GM21515 (cell line): Measurements from ENCODE around the gene VCPKMT.
A peak's percentile ranks its signal among the peaks of the same experiment; 100 is the strongest.

Experiments
- ATAC-seq: cut with Tn5 transposase; IDR thresholded peaks from one replicate; pipeline ENCODE4 v1.9.1; 2021; ENCODE audit not compliant: unreplicated experiment

The VCPKMT gene

DNA sequence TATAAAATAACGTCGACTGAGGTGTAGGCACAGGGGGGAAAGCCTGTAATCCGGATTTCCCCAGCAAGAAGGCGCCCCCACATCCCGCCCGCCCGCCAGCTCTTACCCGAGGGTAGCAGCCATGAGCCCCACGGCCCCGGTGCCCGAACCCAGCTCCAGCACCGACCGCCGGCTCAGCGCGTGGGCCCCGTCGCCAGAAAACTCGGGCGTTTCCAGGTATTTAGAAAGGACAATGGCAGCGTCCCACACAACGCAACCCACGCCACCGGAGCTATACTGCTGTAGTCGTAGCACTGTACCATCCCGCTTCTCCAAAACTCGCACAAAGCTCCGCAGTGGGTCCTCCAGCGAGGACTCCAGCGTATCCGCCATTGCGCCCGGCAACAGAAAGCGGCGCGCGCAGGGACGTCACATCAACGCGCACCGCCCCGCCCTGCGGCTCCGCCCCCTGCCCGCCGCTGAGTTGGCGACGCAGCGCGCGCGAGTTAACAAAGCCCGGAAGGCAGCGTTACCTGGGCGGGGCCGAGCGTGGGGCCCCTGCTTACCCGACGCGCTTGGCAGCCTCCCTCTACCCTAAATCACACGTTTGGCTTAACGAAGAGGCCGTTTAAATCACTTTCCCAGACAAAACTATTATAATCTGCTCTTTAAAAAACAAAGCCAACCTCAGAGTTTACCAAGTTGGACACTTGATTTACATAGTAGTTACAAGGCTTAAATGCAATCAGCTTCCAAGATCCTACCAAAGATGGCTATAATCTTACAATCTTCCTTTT is at the start of gene VCPKMT:
Gene VCPKMT (minus strand): TSS at position 392 of the 776 bp plus-strand sequence. CDS start 20 bp downstream, at position 372.
- ATAC-seq: peak; percentile 93

DNA sequence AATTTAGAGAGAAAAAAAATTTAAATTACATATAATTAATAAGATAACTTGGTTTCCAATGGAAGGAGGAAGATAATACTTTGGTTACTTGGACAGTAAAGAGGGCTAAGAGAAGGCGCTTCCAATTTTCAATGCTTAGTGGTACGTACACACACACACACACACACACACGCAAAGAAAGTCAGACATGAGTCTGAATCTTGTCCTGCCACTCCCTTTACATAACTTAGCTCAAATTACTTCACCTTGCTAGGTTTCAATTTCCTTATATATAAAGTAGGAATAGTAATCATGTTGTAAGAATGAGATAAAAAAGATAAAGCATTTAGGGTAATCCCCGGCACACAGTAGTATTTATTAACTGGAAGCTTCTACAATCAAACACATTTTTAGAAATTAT is 39.7 kb upstream of the VCPKMT start:
- no peak for ATAC-seq

DNA sequence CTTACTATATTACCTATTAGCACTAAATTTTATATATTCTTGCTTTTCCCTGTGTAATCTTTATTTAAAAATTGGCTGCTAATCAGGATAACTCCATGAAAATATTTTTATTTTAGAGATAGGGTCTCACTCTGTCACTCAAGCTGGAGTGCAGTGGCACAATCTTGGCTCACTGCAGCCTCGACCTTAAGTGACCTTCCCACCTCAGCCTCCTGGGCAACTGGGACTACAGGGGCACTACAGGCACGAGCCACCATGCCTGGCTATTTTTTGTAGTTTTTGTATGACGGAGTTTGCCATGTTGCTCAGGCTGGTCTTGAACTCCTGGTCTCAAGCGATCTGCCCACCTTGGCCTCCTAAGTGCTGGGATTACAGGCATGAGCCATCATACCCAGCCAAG is 32.4 kb upstream of the VCPKMT start:
- no peak for ATAC-seq

GRCh38 chr14:50139192-50139591 is 22.8 kb upstream of the VCPKMT start:
- no peak for ATAC-seq

DNA sequence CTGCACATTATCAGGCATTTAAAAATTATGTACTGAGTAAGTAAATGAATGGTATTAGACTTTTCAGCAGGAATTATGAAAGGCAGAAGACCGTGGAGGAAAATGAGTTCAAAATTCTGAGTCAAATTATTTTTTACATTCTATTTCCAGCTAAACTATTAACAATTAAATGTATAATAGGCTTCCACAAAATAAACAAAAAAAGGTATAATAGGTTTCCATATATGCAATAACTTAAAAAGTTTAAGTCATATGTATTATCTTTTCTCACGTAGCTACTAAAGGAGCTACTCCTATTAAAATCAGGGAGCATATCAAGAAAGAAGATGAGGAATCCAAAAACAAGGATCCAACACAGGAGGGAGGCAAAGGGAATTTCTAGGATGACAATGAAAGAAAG is 11.4 kb upstream of the VCPKMT start:
- no peak for ATAC-seq

GRCh38 chr14:50123062-50123461 is 6.7 kb upstream of the VCPKMT start:
- ATAC-seq: no peak

- ATAC-seq: no peak
Observed at GRCh38 chr14:50122291-50122690, 5.9 kb upstream of the VCPKMT start.

DNA sequence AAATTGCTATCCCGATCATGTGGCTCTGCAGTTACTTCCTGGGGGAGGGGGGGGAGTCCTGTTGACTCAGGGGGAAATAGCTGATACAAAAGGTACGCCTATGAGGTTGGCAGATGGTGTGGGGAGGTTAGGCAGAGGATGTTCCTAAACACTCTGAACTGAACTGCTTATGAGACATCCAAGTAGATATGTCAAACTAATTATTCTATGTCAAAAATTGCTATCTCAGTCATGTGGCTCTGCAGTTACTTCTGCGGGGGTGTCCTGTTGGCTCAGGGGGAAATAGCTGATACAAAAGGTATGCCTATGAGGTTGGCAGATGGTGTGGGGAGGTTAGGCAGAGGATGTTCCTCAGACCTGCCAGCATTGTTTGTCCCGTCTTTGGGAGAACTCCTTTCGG is 5.1 kb upstream of the VCPKMT start:
- ATAC-seq: no peak

- ATAC-seq: no peak
Observed at GRCh38 chr14:50117456-50117855, 1.1 kb upstream of the VCPKMT start.

DNA sequence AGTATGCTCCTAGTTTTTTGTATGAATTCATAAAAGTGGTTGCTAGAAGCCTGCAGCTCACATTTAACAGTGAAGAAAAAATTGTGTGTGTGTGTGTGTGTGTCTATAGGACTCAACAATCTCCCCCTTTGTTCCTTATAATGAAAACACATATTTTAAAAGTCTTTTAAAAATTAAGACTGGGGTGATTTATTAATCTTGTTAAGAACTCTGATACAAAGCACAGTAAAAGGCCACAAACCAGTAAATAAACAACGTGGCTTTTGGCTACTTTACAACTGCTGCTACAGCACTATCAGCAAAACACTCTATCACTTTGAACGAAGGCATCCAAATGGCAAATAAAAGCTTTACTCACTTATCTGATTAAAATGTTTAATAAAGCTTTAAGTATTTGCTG is 594 bp upstream of the VCPKMT start:
- ATAC-seq: no peak

DNA sequence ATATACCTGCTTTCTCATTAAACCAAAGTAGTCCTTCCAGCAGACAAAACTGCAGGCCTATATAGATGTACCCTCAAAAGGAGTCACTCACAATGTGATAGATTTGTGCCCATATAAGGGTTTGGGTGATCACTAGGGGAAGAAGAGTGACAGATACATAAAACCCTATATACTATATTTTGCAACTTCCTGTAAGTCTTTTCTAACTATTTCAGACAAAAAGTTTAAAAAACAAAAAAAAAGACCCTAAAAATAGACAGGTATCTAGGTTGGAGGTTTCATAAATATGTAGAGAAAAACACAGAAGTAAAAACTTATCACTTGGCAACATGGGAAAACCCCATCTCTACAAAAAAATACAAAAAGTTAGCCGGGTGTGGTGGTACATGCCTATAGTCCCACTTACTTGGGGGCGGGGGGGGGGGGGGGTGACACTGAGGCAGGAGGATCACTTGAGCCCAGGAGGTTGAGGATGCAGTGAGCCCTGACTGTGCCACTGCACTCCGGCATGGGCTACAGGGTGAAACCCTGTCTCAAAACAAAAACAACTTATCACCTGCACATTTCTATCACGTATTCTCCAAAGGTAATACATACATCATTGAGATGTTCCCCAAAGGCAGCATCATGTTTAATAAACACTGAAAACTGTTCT is 2.9 kb downstream of the VCPKMT start:
- no peak for ATAC-seq

- ATAC-seq: no peak
Observed at GRCh38 chr14:50110323-50111037, 5.9 kb downstream of the VCPKMT start.

DNA sequence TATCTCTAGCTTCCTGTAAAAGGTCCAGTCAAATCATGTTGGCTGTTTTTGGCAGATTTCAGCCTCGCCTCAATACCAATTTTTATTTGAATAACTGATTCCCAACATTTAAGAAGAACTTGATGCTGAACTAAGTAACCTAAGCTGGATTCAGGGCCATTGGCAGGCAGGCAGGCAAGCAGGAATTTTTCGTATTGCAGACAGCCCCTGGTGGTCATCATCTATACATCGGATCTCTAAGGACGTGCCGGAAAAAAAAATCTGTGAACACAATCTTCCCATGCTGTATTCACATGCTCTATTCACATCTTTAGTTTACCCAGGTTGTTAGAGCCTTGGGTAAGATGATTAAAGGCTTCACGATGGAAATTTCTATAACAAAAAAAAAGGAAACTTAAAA is 7.0 kb downstream of the VCPKMT start:
- no peak for ATAC-seq

- ATAC-seq: no peak
Observed at GRCh38 chr14:50107850-50108249, 8.5 kb downstream of the VCPKMT start.

GRCh38 chr14:50106178-50106577 is 10.2 kb downstream of the VCPKMT start:
- no peak for ATAC-seq

- ATAC-seq: no peak
Observed at GRCh38 chr14:50103558-50103957, 12.8 kb downstream of the VCPKMT start.

DNA sequence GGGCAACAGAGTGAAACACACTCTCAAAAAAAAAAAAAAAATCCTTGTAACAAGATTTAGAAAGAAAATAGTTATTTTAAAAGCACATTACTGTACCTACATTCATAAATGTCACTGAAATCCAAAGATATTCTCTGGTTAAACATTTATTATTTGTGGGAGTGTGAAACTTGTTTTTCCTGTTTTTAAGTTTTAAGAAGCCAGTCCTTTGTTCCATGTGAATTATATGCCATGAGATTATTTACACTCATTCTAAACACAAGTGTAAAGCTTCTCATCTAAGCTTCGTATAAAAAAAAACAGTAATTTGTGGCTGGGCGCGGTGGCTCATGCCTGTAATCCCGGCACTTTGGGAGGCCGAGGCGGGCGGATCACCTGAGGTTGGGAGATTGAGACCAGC is 15.0 kb downstream of the VCPKMT start:
- ATAC-seq: no peak

DNA sequence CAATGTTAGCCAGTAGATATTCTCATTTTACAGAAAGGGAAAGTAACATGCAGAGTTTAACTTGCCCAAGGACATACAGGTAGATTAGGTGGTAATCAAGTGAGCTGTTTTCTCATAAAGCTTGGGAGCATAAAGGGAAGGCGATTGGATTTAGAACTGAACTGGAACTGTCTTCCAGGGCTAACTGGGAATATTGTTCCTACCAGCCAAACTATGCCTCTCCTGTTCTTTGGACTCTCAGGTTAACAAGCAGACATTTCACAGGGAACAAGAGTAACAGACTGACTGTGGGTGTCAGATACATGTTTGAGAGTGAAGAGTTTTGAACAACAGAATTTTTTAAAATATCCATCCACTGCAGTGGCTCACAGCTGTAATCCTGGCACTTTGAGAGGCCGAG is 15.6 kb downstream of the VCPKMT start:
- ATAC-seq: no peak

- no peak for ATAC-seq
Observed at GRCh38 chr14:50099335-50099734, 17.0 kb downstream of the VCPKMT start.

- ATAC-seq: no peak
Observed at GRCh38 chr14:50095895-50096294, 20.5 kb downstream of the VCPKMT start.

- no peak for ATAC-seq
Observed at GRCh38 chr14:50094056-50094755, 22.2 kb downstream of the VCPKMT start.
